ENCODE data around the gene USP48. TPM values are rescaled to one million over a fixed set of nuclear protein-coding genes. Genes with fewer than 3 reads are reported as not detected.
"Not testable (repeated sequence)": the region's sequence is repeated elsewhere in the genome, so short reads cannot be mapped to it uniquely, and the experiment has no call there.

Gene USP48
- total RNA-seq, 4 donors from 2014 or later = 35.4 to 198 (median 50.7) TPM

DNA sequence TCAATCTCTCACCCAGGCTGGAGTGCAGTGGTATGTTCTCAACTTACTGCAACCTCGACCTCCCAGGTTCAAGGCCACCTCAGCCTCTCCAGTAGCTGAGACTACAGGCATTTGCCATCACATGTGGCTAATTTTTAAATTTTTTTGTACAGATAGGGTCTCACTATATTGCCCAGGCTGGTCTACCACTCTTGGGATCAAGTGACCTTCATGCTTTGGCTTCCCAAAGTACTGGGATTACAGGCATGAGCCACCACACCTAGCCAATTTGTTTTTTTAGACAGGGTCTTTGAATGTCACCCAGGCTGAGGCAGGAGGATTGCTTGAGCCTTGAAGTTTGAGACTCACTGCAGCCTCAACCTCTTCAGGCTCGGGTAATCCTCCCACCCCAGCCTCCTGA, 10.2 kb upstream of the USP48 start:
- no peak for DNase-seq
- Histone ChIP-seq H3K27me3 (no peaks in the 10 kb centered on the region), H3K4me3 (no peak overlapping the region), H3K9me3 (peaks cover 0 to 4% (median 0%) of the 10 kb centered on the region in 4 donors), H3K4me1 (no peaks in the 10 kb centered on the region), H3K36me3 (no peaks in the 10 kb centered on the region), H3K27ac (no peak overlapping the region)
- no peak for TF ChIP-seq CTCF (IDR thresholded peaks at IDR 0.05)
- TF ChIP-seq POLR2A (IDR thresholded peaks at IDR 0.05) = no peak

DNA sequence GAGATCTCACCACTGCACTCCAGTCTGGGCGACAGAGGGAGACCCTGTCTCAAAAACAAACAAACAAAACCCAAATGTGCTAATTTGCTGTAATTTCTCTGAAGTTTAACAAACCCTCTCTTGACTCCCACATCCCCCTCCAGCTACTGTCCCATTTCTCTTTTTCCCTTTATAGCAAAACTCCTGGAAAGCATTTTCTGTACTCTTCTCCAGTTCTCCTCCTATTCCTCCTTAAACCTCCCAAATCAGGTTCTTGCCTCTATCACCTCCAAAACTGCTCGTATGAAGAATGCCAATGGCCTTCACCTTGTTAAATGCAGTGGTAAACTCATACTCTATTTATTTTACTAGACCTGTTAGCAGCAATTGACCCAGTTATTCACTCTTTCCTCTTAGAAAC, 3.7 kb upstream of the USP48 start:
- TF ChIP-seq CTCF (IDR thresholded peaks at IDR 0.05) (no peak), POLR2A (IDR thresholded peaks at IDR 0.05) (no peak)
- H3K36me3 ChIP-seq = no peaks in the 10 kb centered on the region
- peaks cover 0 to 2% (median 0%) of the 10 kb centered on the region in 4 donors for H3K4me1 ChIP-seq
- H3K27ac ChIP-seq = no peak overlapping the region
- H3K9me3 ChIP-seq = no peaks in the 10 kb centered on the region
- no peaks in the 10 kb centered on the region for H3K27me3 ChIP-seq
- DNase-seq = no peak
- H3K4me3 ChIP-seq = no peak overlapping the region

DNA sequence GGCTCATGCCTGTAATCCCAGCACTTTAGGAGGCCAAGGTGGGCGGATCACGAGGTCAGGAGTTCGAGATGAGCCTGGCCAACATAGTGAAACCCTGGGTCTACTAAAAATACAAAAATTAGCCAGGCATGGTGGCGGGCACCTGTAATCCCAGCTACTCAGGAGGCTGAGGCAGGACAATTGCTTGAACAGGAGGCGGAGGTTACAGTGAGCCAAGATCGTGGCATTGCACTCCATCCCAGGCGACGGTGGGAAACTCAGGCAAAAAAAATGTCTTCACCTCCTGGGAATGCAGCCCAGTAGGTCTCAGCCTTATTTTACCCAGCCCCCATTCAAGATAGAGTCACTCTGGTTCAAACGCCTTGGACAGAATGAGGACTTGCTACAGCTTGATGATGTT, 2.8 kb upstream of the USP48 start:
- H3K27ac ChIP-seq, H3K4me3 ChIP-seq, DNase-seq, H3K36me3 ChIP-seq, H3K27me3 ChIP-seq, H3K9me3 ChIP-seq: not testable (repeated sequence)
- peaks cover 0 to 11% (median 4%) of the 10 kb centered on the region in 4 donors for H3K4me1 ChIP-seq

GRCh38 chr1:21783679-21784603, 992 bp upstream of the USP48 start:
- Histone ChIP-seq H3K4me3 (peak overlapping the region; percentile 69 to 99 (median 90)), H3K9me3 (no peaks in the 10 kb centered on the region), H3K27me3 (no peaks in the 10 kb centered on the region), H3K36me3 (no peaks in the 10 kb centered on the region), H3K4me1 (peaks cover 0 to 15% (median 4%) of the 10 kb centered on the region in 4 donors), H3K27ac (peak overlapping the region; percentile 94 to 100 (median 98))
- TF ChIP-seq CTCF (IDR thresholded peaks at IDR 0.05) = no peak
- TF ChIP-seq POLR2A (IDR thresholded peaks at IDR 0.05) = no peak
- no peak for DNase-seq

DNA sequence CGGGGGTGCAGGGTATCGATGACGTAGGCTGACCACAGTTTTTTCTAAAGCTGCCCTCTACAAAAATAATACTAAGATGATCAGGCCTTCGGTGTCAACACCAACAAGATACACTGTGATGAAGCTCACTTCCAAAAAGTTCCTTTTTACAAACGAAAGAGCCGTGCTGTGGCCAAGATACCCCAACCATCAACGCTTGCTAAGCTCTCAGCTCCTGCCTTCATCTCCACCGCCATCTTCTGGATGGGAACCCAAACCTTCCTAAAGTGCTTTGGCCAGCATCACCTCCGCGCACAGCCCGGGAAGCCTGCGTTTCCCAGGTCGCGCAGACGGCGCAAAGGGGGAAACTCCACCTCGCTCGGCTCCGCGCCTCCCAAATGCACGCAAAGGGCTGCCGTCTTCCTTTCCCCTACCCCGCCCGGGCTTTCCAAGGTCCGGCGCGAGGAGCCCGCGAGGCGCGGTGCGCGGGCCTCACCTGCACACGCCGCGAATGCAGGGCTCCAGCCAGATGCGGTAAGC, 541 bp downstream of the USP48 start:
- Histone ChIP-seq H3K9me3 (no peaks in the 10 kb centered on the region), H3K4me3 (peak overlapping the region; percentile 69 to 99 (median 90)), H3K36me3 (no peaks in the 10 kb centered on the region), H3K27me3 (no peaks in the 10 kb centered on the region), H3K4me1 (peaks cover 0 to 15% (median 4%) of the 10 kb centered on the region in 4 donors), H3K27ac (peak overlapping the region; percentile 94 to 100 (median 98))
- peak in 2 of 3 donors; percentile 59 to 81 for DNase-seq
- no peak for TF ChIP-seq POLR2A (IDR thresholded peaks at IDR 0.05)
- TF ChIP-seq CTCF (IDR thresholded peaks at IDR 0.05) = peak in 1 of 6 experiments; percentile 11

GRCh38 chr1:21781815-21782348, 1.1 kb downstream of the USP48 start:
- Histone ChIP-seq H3K9me3 (no peaks in the 10 kb centered on the region), H3K36me3 (no peaks in the 10 kb centered on the region), H3K4me3 (peak overlapping the region; percentile 69 to 99 (median 90)), H3K27me3 (no peaks in the 10 kb centered on the region), H3K4me1 (peaks cover 0 to 15% (median 4%) of the 10 kb centered on the region in 4 donors), H3K27ac (peak overlapping the region; percentile 94 to 100 (median 98))
- DNase-seq = peak in 1 of 3 donors; percentile 44
- TF ChIP-seq CTCF (IDR thresholded peaks at IDR 0.05) = no peak
- TF ChIP-seq POLR2A (IDR thresholded peaks at IDR 0.05) = no peak

All from Peyer's patch (tissue), 4 donors.